Gastroesophageal sphincter (tissue), 3 donors: ENCODE results near the gene INKA2.

Source experiments
- CTCF ChIP-seq, 4 experiments: fragments of 200-600 bp in 2 of 4; fragments of 450-650 bp in 2 of 4; sonication (generic) in 1 of 4; IDR thresholded peaks; one replicate each; pipeline ENCODE4 v1.5.1; 2017 to 2019; ENCODE audit warnings: antibody characterized with exemption in 4 of 4, mild to moderate bottlenecking in 2 of 4, moderate library complexity in 2 of 4
- POLR2A ChIP-seq, 2 donors: fragments of 450-650 bp; IDR thresholded peaks; one replicate each; pipeline ENCODE4 v1.6.1; 2017; ENCODE audit warnings: antibody characterized with exemption in 2 of 2, mild to moderate bottlenecking in 2 of 2, moderate library complexity in 1 of 2

DNA sequence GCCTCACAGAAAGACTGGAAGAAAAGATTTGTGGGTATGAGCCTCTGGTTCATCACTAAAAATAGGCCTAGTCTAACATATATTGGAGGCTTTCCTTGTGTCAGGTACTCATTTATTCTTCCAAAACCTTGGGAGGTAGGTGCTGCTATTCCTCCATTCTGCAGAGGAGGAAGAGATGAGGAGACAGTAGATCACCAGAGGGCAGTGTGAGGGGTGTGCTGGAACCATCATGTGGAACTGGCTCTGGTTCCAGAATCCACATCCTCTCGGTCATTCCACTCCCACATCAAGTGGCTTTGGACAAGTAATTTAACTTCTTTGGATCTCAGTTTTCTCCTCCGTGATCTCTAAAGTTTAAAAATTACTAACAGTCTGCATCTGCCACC lies 7.4 kb upstream of the INKA2 start:
- TF ChIP-seq POLR2A (IDR thresholded peaks at IDR 0.05) = no peak
- no peak for TF ChIP-seq CTCF (IDR thresholded peaks at IDR 0.05)
